Activated CD8-positive, alpha-beta memory T cell treated with anti-CD3 and anti-CD28 coated beads, Interleukin-2, amount 50 U/mL, for 24 hours (primary cell): ENCODE measurements around the gene CDK5R1.

Experiments
- DNase-seq: peaks from one replicate; pipeline ENCODE4 v3.0.0-alpha.2; 2020; ENCODE audit errors: extremely low read depth

The CDK5R1 gene

GRCh38 chr17:32493571-32493970 lies 6.8 kb downstream of the CDK5R1 start:
- no peak for DNase-seq

- DNase-seq = no peak
Observed at GRCh38 chr17:32493976-32494513, 7.3 kb downstream of the CDK5R1 start.

GRCh38 chr17:32494621-32495358 lies 8.0 kb downstream of the CDK5R1 start:
- no peak for DNase-seq

GRCh38 chr17:32495359-32496231 lies 8.8 kb downstream of the CDK5R1 start:
- DNase-seq = no peak

- no peak for DNase-seq
Observed at GRCh38 chr17:32496395-32497073, 9.7 kb downstream of the CDK5R1 start.

DNA sequence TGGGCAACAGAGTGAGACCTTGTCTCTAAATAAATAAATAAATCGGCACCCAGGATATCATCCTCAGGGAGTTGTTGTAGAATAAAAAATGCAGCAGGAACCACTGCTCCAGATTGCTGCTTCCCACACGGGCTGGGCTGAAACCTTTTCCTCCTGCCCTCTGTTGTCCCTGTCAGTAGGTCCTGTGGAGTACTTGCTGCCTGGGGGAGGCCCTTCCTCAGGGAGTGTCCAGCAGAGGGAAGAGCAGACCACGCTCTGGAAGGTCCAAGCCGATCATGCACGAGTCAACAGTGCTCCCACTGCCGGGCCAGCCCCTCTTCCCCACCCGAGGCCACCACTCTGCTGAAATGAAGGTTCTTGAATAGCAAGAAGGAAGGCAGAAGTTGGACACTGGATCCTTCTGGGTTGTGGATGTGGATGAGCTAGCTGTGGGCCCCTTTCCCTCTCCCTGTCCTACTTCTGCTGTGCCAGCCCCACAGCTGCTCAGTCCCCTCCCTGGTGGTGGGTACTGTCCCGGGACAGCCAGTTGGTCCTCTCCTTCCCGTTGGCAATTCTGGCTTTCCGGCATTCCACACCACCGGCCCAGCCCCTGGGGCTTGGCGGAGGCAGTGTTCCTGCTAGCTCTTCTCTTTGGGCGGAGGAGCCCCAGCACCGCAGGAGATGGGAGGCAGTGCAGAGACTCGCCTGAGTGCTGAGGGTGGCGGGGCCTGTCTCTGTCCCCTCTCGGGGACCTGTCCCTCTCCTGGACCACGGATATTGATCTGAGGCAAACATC lies 10.8 kb downstream of the CDK5R1 start:
- no peak for DNase-seq

- no peak for DNase-seq
Observed at GRCh38 chr17:32498391-32498790, 11.6 kb downstream of the CDK5R1 start.

GRCh38 chr17:32502013-32502412 lies 15.2 kb downstream of the CDK5R1 start:
- no peak for DNase-seq

GRCh38 chr17:32502710-32503109 lies 15.9 kb downstream of the CDK5R1 start:
- DNase-seq = no peak

DNA sequence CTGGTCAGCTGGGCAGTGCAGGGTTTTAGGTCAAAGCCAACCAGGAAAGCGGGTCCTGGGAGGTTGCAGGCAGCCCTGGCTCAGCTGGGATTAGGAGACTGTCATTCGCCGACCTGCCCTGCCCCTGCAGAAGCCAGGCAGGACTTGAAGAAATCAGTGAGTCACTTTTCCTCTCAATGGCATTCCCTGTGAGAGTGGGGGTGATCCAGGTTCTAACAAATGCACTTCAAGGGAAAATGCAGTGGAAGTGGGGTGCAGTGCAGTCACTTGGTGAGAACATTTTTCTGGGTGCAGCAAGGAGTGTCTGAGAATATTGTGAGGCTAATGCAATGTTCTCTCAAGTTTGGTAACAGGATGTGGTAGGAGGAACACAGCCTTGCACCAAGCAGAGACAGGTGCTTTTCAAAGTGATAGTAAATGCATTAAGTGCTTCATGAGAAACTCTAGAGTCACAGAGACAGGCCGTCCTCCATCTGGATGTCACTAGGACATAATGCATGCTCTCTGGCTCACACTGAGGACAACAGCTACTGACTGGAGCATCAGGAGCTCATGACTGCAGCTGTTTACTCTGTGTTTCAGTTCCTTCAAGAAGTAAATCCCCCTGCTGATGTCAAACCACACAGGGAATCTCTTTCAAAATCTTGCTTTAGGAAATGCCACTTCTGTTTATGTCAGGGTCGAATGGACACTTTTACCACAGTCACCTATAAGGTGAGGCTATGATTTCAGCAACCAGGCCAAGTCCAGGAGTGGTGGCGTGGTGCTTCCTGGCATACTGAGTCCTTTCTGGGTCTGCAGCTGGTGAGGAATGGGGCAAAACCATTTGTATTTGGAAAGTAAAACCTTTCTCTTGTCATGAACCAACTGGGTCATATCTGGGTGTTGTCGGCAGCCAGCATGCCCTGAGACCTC lies 16.7 kb downstream of the CDK5R1 start:
- no peak for DNase-seq

DNA sequence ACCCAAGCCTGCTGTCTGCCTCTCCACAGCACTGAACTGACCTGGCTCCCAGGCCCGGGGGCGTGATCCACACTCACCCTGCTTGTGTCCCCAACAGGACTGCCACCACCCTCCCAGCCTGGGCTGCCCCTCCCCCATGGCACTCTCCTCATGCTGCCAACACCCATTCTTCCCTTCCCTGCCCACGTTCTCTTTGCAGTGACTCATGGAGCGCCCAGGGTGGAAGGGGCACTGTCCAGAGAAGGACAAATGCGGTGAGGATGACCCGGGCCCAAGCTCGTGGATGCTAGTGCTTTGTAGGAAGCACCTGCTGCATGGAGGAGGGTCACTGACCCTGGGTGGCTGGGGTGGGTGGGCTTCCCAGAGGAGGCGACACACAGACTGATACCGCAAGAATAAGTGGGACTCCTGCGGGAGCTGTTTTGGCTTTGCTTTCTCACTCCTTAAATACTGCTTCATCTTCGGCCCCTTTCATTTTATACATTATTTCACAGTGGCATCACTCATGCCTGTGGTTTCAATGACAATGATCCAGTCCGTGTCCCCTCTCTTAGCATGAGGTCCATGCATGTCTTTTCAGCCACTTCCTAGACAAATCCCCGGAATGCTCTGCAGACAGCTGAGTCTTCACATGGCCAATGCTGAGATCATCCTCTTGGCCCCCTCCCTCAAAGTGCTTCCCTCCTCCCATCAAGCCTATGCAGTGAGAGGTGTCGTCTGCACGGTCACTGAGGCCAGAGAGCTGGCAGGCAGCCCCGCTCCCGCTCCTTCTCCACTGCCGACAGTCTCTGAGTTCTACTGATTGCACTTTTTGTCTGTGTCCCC lies 17.6 kb downstream of the CDK5R1 start:
- DNase-seq = no peak

GRCh38 chr17:32508926-32509325 lies 22.1 kb downstream of the CDK5R1 start:
- no peak for DNase-seq

DNA sequence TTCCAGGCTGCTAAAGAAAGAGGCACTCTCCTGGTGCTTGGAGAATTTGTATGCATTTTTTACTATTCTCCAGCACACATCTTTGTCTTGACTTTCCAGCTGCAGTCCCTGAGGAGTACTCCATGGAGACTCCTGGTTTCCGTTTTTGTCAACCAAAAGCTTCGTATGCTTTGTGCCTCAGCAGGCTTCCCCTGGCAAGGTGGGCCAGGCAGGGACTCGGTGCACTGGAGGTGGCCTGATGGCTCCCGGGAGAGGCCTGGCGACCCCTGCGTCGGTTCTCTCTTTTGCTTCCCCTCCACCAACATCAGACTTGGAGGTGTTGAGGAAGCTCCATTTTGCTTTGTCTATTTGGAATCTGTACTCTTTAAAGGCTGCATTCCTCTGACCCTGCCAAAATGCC lies 23.7 kb downstream of the CDK5R1 start:
- DNase-seq = no peak

DNA sequence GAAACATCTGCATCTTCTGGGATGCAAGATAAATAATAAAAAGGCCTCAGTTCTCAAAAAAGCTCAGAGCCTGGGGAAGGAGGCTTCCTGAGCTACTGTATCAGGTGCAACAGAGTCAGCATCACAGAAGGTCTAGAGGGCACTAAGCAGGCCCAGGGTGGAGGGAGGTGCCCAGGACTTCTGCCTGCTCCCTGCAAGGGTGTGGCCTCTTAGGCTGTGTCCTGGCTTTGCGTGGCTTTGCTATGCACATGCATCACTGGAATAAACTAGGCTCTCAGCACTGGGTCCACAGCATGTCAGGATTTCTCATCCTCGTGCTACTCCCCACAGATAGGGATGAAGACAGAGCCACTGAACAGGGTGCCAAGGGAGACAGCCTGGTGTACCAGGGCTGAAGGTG lies 25.5 kb downstream of the CDK5R1 start:
- no peak for DNase-seq

DNA sequence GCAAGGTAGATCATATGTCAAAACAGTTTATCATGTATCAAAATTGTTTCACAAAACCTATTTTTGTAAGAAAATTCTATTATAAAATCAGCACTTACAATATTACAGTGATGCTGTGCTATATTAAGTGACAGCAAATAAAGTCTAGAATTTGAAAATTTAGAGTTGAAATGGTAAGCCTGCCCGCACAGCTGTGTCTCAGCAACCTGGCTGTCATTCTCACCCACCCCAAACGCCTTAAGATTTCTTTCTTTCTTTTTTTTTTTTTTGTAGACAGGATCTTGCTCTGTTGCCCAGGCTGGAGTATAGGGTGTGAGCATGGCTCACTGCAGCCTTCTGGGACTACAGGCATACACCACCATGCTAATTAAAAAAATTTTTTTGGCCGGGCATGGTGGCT lies 26.8 kb downstream of the CDK5R1 start:
- DNase-seq = no peak

DNA sequence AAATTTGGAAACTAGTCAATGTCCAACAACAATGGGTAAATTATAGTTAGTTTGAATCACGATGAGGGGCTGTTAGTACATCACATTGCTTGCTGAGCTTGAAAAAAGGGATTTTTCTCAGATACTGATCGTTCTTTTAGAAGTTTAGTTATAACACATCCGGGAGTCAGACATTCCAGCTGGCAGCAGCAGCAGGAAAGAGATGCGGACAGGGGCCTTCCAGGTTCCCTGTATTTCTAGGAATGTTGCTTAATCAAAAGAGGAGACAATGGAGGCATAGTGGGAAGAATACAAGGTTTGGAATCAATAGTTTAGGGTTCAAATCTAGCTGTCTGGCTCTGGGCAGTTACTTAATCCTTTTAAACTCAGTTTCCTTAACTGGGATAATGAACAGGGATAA lies 27.8 kb downstream of the CDK5R1 start:
- DNase-seq = no peak

GRCh38 chr17:32515677-32516383 lies 29.0 kb downstream of the CDK5R1 start:
- no peak for DNase-seq

GRCh38 chr17:32516450-32516849 lies 29.7 kb downstream of the CDK5R1 start:
- no peak for DNase-seq
